GM12891 (cell line): ENCODE data around the gene ARID4A.
"Not testable (repeated sequence)": the region's sequence is repeated elsewhere in the genome, so short reads cannot be mapped to it uniquely, and the experiment has no call there.

Experiments
- DNase-seq: peaks from one replicate; pipeline ENCODE4 v3.0.0; 2011; ENCODE audit warnings: low spot score; ENCODE audit not compliant: insufficient read length
- FAIRE-seq: peaks from 2 replicates; lab custom pipeline; 2011; peaks lifted over from hg19 to GRCh38; lab: Jason Lieb, UNC
- PAX5 ChIP-seq: IDR thresholded peaks from 2 replicates; pipeline ENCODE4 v1.6.1; 2011; ENCODE audit warnings: low read length, moderate library complexity, mild to moderate bottlenecking; ENCODE audit not compliant: insufficient read depth, severe bottlenecking
- POLR2A ChIP-seq: IDR thresholded peaks from 2 replicates; pipeline ENCODE4 v1.6.1; 2011; ENCODE audit warnings: low read depth, low read length, control low read depth
- POLR2AphosphoS5 ChIP-seq: IDR thresholded peaks from 2 replicates; pipeline ENCODE4 v1.6.1; 2011; ENCODE audit warnings: low read depth, low read length, control low read depth
- POU2F2 ChIP-seq: IDR thresholded peaks from 2 replicates; pipeline ENCODE4 v1.6.1; 2011; ENCODE audit warnings: low read depth, mild to moderate bottlenecking, control low read depth, low read length, moderate library complexity
- SPI1 ChIP-seq: IDR thresholded peaks from 2 replicates; pipeline ENCODE4 v1.6.1; 2011; ENCODE audit warnings: low read depth, low read length, control low read depth
- TAF1 ChIP-seq: IDR thresholded peaks from 2 replicates; pipeline ENCODE4 v1.6.1; 2011; ENCODE audit warnings: low read depth, low read length, control low read depth

Gene ARID4A

GRCh38 chr14:58307597-58308316, 9.4 kb downstream of the ARID4A start:
- no peak for TF ChIP-seq POLR2AphosphoS5
- no peak for TF ChIP-seq POU2F2
- TF ChIP-seq TAF1: no peak
- no peak for TF ChIP-seq PAX5
- TF ChIP-seq SPI1: no peak
- no peak for TF ChIP-seq POLR2A
- no peak for FAIRE-seq
- no peak for DNase-seq

DNA sequence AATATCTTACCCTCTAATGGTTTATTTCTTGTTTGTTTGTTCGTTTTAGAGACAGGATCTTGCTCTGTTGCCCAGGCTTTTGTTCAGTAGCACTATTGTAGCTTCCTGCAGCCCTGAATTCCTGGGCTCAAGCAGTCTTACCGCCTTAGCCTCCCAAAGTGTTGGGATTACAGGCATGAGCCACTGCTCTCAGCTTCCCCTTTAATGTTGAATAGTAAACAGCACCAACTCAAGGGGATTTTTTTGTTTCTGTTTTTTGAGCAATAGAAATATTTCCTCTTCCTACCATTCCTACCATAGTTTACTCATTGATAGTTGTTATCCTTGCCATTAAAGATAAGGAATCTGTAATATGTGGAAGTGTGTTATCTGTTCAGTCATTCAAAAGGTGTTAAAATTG, 10.7 kb downstream of the ARID4A start:
- no peak for TF ChIP-seq PAX5
- FAIRE-seq (no peak), DNase-seq (no peak)

- no peak for TF ChIP-seq PAX5
- TF ChIP-seq SPI1: no peak
- no peak for TF ChIP-seq POU2F2
- TF ChIP-seq POLR2AphosphoS5: no peak
- TF ChIP-seq TAF1: no peak
- no peak for TF ChIP-seq POLR2A
- DNase-seq: no peak
- no peak for FAIRE-seq
Measured at GRCh38 chr14:58313699-58314098, 15.3 kb downstream of the ARID4A start.

- DNase-seq (no peak), FAIRE-seq (no peak)
- TF ChIP-seq POLR2AphosphoS5 (no peak), PAX5 (no peak)
Measured at GRCh38 chr14:58315606-58316005, 17.3 kb downstream of the ARID4A start.

- no peak for FAIRE-seq
- no peak for DNase-seq
- TF ChIP-seq PAX5: no peak
- no peak for TF ChIP-seq POLR2A
- TF ChIP-seq TAF1: no peak
- no peak for TF ChIP-seq POU2F2
- TF ChIP-seq SPI1: no peak
- no peak for TF ChIP-seq POLR2AphosphoS5
Measured at GRCh38 chr14:58327019-58327418, 28.7 kb downstream of the ARID4A start.

GRCh38 chr14:58331111-58331510, 32.8 kb downstream of the ARID4A start:
- peak; percentile 25 for DNase-seq

DNA sequence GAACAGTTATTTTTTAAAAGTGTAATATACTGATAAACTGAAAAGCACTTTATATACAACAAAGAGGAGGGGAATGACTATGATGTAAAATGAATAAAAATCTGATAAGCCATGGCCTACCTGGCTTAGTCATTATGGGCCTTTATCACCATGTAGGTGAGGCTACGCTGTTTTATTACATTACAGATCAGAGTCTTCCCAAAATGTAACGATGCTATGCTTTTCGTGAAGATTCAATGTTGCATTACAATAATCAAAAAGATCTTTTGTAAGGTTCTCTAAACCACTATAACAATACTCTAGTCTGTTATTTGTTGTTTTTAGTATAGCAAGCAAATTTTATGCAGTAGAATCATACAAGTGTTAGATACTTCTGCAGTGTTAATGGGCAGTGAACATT, 34.2 kb downstream of the ARID4A start:
- DNase-seq (no peak), FAIRE-seq (no peak)
- TF ChIP-seq PAX5: no peak
- no peak for TF ChIP-seq TAF1
- TF ChIP-seq POU2F2: no peak
- TF ChIP-seq POLR2AphosphoS5: no peak
- TF ChIP-seq POLR2A: no peak
- no peak for TF ChIP-seq SPI1

More at GRCh38 chr14:58331111-58331510, 32.8 kb downstream of the ARID4A start:
- TF ChIP-seq TAF1 (no peak), POLR2A (no peak), POU2F2 (no peak), POLR2AphosphoS5 (no peak), SPI1 (no peak), PAX5 (no peak)
- peak; percentile 95 for FAIRE-seq

GRCh38 chr14:58339666-58340065, 41.3 kb downstream of the ARID4A start:
- not testable (repeated sequence) for DNase-seq, FAIRE-seq
- 0 out of 2 replicates have a peak, but pooled peaks have one; percentile 21 for TF ChIP-seq SPI1

- no peak for FAIRE-seq
- TF ChIP-seq POU2F2 (no peak), PAX5 (no peak), POLR2AphosphoS5 (no peak), POLR2A (no peak), TAF1 (no peak), SPI1 (no peak)
- DNase-seq: no peak
Measured at GRCh38 chr14:58341152-58341748, 42.9 kb downstream of the ARID4A start.

DNA sequence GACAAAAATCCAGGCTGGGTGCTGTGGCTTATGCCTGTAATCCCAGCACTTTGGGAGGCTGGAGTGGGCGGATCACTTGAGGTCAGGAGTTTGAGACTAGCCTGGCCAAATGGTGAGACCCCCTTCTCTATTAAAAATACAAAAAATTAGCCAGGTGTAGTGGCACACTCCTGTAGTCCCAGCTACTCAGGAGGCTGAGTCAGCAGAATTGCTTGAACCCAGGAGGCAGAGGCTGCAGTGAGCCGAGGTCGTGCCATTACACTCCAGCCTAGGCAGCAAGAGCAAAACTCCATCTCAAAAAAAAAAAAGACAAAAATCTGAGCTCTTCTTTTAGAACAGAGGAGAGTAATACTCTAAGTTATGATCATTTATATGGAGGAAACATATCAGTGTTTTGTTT, 45.2 kb downstream of the ARID4A start:
- FAIRE-seq, DNase-seq: not testable (repeated sequence)
